Naive thymus-derived CD8-positive, alpha-beta T cell (primary cell): ENCODE results near the gene PRSS12. TPM values are rescaled to one million over a fixed set of nuclear protein-coding genes. Genes with fewer than 3 reads are reported as not detected.

ENCODE experiments used
- ATAC-seq, 2 donors: fragments of 150-1000 bp; cut with Tn5 transposase in 1 of 2; sonication (Bioruptor Pico), chemical (Tn5 transposase) in 1 of 2; 1 replicate in 1 of 2; 2 replicates in 1 of 2; pipeline ENCODE4 v1.10.0; 2021; ENCODE audit warnings: mild to moderate bottlenecking in 2 of 2, moderate library complexity in 2 of 2
- POLR2A ChIA-PET: fragments of 350-600 bp; sonication (Branson Sonifier 250); formaldehyde crosslinking; loops from one replicate; lab custom pipeline; 2021; ENCODE audit warnings: antibody characterized with exemption; lab: Charles Lee
- DNase-seq, 10 donors: peaks; one replicate each; pipeline versions ENCODE4 v3.0.0 to v3.0.0-alpha.2; 2020 to 2022
- H3K27ac Mint-ChIP-seq, 10 donors: one replicate each; pipeline ENCODE4 v1.8.0; 2020 to 2022; ENCODE audit warnings: mild to moderate bottlenecking in 10 of 10, mixed read lengths in 10 of 10, moderate library complexity in 4 of 10, inconsistent platforms in 1 of 10
- H3K27me3 Mint-ChIP-seq, 5 donors: one replicate each; pipeline ENCODE4 v1.8.0; 2021 to 2022; ENCODE audit warnings: mixed read lengths in 5 of 5
- H3K36me3 Mint-ChIP-seq, 3 donors: one replicate each; pipeline ENCODE4 v1.8.0; 2020 to 2022; ENCODE audit warnings: mixed read lengths in 3 of 3, mild to moderate bottlenecking in 2 of 3, inconsistent platforms in 1 of 3
- H3K4me1 Mint-ChIP-seq, 4 donors: one replicate each; pipeline ENCODE4 v1.8.0; 2021 to 2022; ENCODE audit warnings: mixed read lengths in 4 of 4
- H3K4me3 Mint-ChIP-seq, 10 donors: one replicate each; pipeline ENCODE4 v1.8.0; 2020 to 2022; ENCODE audit warnings: mild to moderate bottlenecking in 10 of 10, mixed read lengths in 10 of 10, moderate library complexity in 6 of 10, inconsistent platforms in 1 of 10
- H3K9me3 Mint-ChIP-seq, 9 donors: one replicate each; pipeline ENCODE4 v1.8.0; 2020 to 2022; ENCODE audit warnings: mixed read lengths in 9 of 9, mild to moderate bottlenecking in 3 of 9, inconsistent platforms in 1 of 9, moderate library complexity in 1 of 9
- polyA plus RNA-seq, 3 donors: library from polyadenylated mRNA; unstranded; fragments of 300-500 nt; fragmentation: Illumina TruSeq; gene quantifications; one replicate each; pipeline ENCODE4 v1.2.3, GENCODE V29; 2021
- total RNA-seq, 8 experiments: library from RNA in 2 of 8; stranded (reverse) in 2 of 8; gene quantifications; one replicate each; pipeline ENCODE4 v1.2.3 and lab custom pipeline; 2021 to 2026

Gene PRSS12
- total and polyA plus RNA-seq, 5 experiments from 2014 or later = 0.09 TPM; not detected in 4

GRCh38 chr4:118254368-118254767 lies 98.4 kb downstream of the PRSS12 start:
- DNase-seq (no peak), ATAC-seq (no peak)
- Mint-ChIP-seq H3K4me3 (no peak overlapping the region), H3K9me3 (peaks cover 0 to 10% (median 0%) of the 10 kb centered on the region in 9 donors), H3K27ac (no peak overlapping the region), H3K27me3 (no peaks in the 10 kb centered on the region), H3K36me3 (peaks cover 0 to 2% (median 0%) of the 10 kb centered on the region in 3 donors), H3K4me1 (no peaks in the 10 kb centered on the region)
- POLR2A ChIA-PET = no interaction called here

DNA sequence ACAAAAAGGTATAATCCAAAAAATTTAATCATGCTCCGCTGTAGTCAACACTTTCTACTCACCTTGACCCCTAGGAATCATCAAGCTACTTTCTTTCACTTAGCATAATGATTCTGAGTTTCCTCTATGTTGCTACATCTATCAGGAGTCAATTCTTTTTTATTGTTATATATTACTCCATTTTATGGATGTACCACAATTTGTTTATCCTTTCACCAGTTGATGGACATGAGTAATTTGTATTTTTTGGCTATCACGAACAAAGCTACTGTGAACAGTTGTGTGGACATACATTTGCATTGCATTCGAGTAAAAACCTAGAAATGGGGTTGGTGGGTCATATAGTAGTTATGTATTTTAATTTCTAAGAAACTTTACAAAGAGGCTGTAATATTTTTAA lies 102.9 kb downstream of the PRSS12 start:
- DNase-seq (no peak), ATAC-seq (no peak)
- Mint-ChIP-seq H3K9me3 (peaks cover 0 to 12% (median 0%) of the 10 kb centered on the region in 9 donors), H3K36me3 (peaks cover 0 to 2% (median 0%) of the 10 kb centered on the region in 3 donors), H3K27ac (no peak overlapping the region), H3K27me3 (no peaks in the 10 kb centered on the region), H3K4me1 (peaks cover 0 to 2% (median under 1%) of the 10 kb centered on the region in 4 donors), H3K4me3 (no peak overlapping the region)
- POLR2A ChIA-PET = no interaction called here

DNA sequence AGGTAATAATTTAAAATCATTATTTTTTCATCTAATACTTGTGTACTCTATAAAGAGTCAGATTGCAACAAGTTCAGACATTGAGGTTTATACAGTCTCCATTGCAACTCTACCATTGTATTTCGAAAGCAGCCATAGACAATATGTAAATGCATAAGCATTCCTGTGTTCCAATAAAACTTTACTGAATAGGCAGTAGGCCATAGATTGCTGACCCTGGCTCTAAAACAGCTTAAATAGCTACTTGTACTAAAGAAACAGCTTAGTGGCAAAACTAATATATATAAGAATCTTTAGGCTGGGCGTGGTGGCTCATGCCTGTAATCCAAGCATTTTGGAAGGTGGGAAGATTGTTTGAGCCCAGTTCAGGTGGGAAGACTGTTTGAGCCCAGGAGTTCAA lies 115.3 kb downstream of the PRSS12 start:
- Mint-ChIP-seq H3K4me3 (no peak overlapping the region), H3K36me3 (no peaks in the 10 kb centered on the region), H3K27ac (no peak overlapping the region), H3K9me3 (no peaks in the 10 kb centered on the region), H3K27me3 (peaks cover 0 to 5% (median 0%) of the 10 kb centered on the region in 5 donors), H3K4me1 (peaks cover 0 to 2% (median 0%) of the 10 kb centered on the region in 4 donors)
- POLR2A ChIA-PET = no interaction called here
- DNase-seq = no peak
- ATAC-seq = no peak

GRCh38 chr4:118235566-118236120 lies 117.2 kb downstream of the PRSS12 start:
- no peaks in the 10 kb centered on the region for H3K36me3 Mint-ChIP-seq
- no peak for ATAC-seq

More at GRCh38 chr4:118235566-118236120, 117.2 kb downstream of the PRSS12 start:
- no peak overlapping the region for H3K4me3 Mint-ChIP-seq
- H3K4me1 Mint-ChIP-seq = peaks cover 0 to 2% (median 0%) of the 10 kb centered on the region in 4 donors
- H3K27me3 Mint-ChIP-seq = peaks cover 0 to 8% (median 0%) of the 10 kb centered on the region in 5 donors
- POLR2A ChIA-PET = no interaction called here
- H3K9me3 Mint-ChIP-seq = no peaks in the 10 kb centered on the region
- H3K27ac Mint-ChIP-seq = no peak overlapping the region
- DNase-seq = no peak
